Hepatocyte (in vitro differentiated cells): ENCODE results near the gene ZNF20.

Experiments used
- EZH2 ChIP-seq: fragments of 200-600 bp; sonication (generic); IDR thresholded peaks from 2 replicates; pipeline ENCODE4 v1.6.1; 2016; ENCODE audit warnings: antibody characterized with exemption, mild to moderate bottlenecking, borderline replicate concordance
- EZH2phosphoT487 ChIP-seq: fragments of 200-600 bp; sonication (generic); IDR thresholded peaks from one replicate; pipeline ENCODE4 v1.6.1; 2018; ENCODE audit warnings: antibody characterized with exemption, mild to moderate bottlenecking, low read depth, moderate library complexity; ENCODE audit not compliant: unreplicated experiment, severe bottlenecking
- TF ChIP-seq, protein P1 (sequence below): fragments of 200-600 bp; sonication (generic); IDR thresholded peaks from 2 replicates; pipeline ENCODE4 v1.5.1; 2016; ENCODE audit warnings: antibody characterized with exemption, mild to moderate bottlenecking; ENCODE audit not compliant: poor library complexity

DNA sequence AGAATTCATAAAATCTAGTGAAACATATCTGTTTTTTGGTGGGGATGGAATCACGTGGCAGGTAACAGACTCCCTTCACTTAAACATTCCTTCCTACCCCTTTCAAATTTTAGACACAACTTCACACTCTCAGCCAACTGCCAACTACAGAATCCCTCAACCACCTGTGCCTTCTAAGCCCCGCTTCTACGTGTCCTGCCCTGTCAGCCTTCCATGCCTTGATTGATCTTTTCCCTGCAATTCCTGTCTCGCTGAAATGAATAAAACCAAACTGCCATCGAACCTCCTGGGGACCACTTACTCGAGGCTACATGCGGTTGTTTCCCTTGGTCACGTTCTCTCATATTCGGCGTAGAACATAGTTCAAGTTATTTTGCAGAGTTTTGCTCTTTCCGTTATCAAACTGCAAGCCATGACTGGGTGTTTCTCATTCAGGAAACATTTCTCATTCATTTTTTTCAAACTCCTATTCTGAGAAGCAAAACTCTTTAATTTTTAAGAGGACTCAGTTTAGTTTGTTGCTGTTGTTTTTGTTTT lies 15.2 kb upstream of the ZNF20 start:
- TF ChIP-seq, protein P1, sequence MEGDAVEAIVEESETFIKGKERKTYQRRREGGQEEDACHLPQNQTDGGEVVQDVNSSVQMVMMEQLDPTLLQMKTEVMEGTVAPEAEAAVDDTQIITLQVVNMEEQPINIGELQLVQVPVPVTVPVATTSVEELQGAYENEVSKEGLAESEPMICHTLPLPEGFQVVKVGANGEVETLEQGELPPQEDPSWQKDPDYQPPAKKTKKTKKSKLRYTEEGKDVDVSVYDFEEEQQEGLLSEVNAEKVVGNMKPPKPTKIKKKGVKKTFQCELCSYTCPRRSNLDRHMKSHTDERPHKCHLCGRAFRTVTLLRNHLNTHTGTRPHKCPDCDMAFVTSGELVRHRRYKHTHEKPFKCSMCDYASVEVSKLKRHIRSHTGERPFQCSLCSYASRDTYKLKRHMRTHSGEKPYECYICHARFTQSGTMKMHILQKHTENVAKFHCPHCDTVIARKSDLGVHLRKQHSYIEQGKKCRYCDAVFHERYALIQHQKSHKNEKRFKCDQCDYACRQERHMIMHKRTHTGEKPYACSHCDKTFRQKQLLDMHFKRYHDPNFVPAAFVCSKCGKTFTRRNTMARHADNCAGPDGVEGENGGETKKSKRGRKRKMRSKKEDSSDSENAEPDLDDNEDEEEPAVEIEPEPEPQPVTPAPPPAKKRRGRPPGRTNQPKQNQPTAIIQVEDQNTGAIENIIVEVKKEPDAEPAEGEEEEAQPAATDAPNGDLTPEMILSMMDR: no peak
- no peak for TF ChIP-seq EZH2phosphoT487
- no peak for TF ChIP-seq EZH2
